NCI-H2227 (cell line): ENCODE measurements around the gene TAF4.
"Not testable (repeated sequence)": the region's sequence is repeated elsewhere in the genome, so short reads cannot be mapped to it uniquely, and the experiment has no call there.

ENCODE experiments used
- DNase-seq: peaks from one replicate; lab custom pipeline; 2025; ENCODE audit not compliant: unreplicated experiment; lab: John Stamatoyannopoulos, UW

The TAF4 gene

GRCh38 chr20:62079166-62079565, 13.5 kb upstream of the TAF4 start:
- no peak for DNase-seq

GRCh38 chr20:62073323-62073722, 7.6 kb upstream of the TAF4 start:
- no peak for DNase-seq

- DNase-seq: not testable (repeated sequence)
Observed at GRCh38 chr20:62071669-62072430, 6.2 kb upstream of the TAF4 start.

GRCh38 chr20:62069741-62070216, 4.1 kb upstream of the TAF4 start:
- DNase-seq: no peak

GRCh38 chr20:62068997-62069396, 3.3 kb upstream of the TAF4 start:
- DNase-seq: no peak

- DNase-seq: peak; percentile 11
Observed at GRCh38 chr20:62067547-62068260, 2.0 kb upstream of the TAF4 start.

- peak; percentile 35 for DNase-seq
Observed at GRCh38 chr20:62066983-62067433, 1.3 kb upstream of the TAF4 start.

GRCh38 chr20:62066339-62066982, 780 bp upstream of the TAF4 start:
- DNase-seq: peak; percentile 84

GRCh38 chr20:62064770-62065673, 659 bp downstream of the TAF4 start:
- peak; percentile 21 for DNase-seq

- DNase-seq: peak; percentile 34
Observed at GRCh38 chr20:62063981-62064769, 1.5 kb downstream of the TAF4 start.

GRCh38 chr20:62063315-62063980, 2.2 kb downstream of the TAF4 start:
- DNase-seq: peak; percentile 66

- DNase-seq: no peak
Observed at GRCh38 chr20:62062661-62063314, 2.9 kb downstream of the TAF4 start.

GRCh38 chr20:62061851-62062423, 3.7 kb downstream of the TAF4 start:
- no peak for DNase-seq

GRCh38 chr20:62060631-62061541, 4.8 kb downstream of the TAF4 start:
- no peak for DNase-seq

GRCh38 chr20:62059920-62060630, 5.6 kb downstream of the TAF4 start:
- DNase-seq: no peak

- DNase-seq: no peak
Observed at GRCh38 chr20:62059401-62059800, 6.3 kb downstream of the TAF4 start.

- no peak for DNase-seq
Observed at GRCh38 chr20:62058941-62059340, 6.7 kb downstream of the TAF4 start.
